ENCODE results near the gene FRMD3. TPM values are rescaled to one million over a fixed set of nuclear protein-coding genes. Genes with fewer than 3 reads are reported as not detected.

Gene FRMD3
- total RNA-seq, 1 donor from 2014 or later: 0.74 TPM

- intact Hi-C loops (cut with micrococcal nuclease): no loop called here
Observed at GRCh38 chr9:83342006-83342405, 196.2 kb downstream of the FRMD3 start.

GRCh38 chr9:83340451-83340850, 197.8 kb downstream of the FRMD3 start:
- intact Hi-C loops (cut with micrococcal nuclease): no loop called here

GRCh38 chr9:83339435-83339834, 198.8 kb downstream of the FRMD3 start:
- intact Hi-C loops (cut with micrococcal nuclease): no loop called here

DNA sequence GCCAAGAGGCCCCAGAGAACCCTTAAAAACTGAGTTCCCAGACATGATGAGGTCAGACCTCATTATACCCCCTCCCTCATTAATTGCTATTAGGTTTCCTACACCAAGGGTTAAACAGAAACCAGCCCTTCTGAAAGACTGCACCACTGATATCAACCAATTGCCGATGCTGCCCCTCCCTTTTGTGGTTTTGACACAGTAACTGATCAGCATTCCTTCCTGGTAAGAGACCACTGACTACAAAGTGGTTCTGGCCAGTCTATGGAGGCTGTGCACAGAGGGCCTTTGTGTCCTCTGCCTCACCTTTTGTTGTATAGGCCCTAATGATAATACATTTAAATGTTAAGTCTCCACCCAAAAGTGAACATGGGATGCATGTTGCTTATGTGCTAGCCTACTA, 201.5 kb downstream of the FRMD3 start:
- intact Hi-C loops (cut with micrococcal nuclease): no loop called here

DNA sequence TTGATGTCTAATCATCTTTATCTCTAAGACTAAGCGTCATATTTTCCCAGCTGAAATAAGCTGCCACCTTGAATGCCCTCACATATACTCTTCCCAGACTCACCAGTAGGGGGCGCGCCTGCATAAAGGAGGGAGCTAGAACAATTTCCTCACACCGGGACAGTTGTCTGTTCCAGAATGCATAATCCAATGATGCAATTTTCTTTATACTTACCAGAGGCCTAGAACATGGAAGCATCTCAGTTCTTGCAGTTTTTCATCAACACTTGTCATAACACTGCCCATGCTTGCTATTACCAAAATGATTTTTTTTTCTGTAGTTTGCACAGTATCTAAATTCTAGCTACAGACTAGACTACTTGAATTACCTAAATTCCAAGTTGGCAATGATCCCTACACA, 203.9 kb downstream of the FRMD3 start:
- intact Hi-C loops (cut with micrococcal nuclease): loop anchor here (1.0 kb wide), 4 partner anchors 210 to 578 kb away; no protein-coding TSS in a partner anchor

- intact Hi-C loops (cut with micrococcal nuclease): no loop called here
Observed at GRCh38 chr9:83330207-83331196, 207.7 kb downstream of the FRMD3 start.

DNA sequence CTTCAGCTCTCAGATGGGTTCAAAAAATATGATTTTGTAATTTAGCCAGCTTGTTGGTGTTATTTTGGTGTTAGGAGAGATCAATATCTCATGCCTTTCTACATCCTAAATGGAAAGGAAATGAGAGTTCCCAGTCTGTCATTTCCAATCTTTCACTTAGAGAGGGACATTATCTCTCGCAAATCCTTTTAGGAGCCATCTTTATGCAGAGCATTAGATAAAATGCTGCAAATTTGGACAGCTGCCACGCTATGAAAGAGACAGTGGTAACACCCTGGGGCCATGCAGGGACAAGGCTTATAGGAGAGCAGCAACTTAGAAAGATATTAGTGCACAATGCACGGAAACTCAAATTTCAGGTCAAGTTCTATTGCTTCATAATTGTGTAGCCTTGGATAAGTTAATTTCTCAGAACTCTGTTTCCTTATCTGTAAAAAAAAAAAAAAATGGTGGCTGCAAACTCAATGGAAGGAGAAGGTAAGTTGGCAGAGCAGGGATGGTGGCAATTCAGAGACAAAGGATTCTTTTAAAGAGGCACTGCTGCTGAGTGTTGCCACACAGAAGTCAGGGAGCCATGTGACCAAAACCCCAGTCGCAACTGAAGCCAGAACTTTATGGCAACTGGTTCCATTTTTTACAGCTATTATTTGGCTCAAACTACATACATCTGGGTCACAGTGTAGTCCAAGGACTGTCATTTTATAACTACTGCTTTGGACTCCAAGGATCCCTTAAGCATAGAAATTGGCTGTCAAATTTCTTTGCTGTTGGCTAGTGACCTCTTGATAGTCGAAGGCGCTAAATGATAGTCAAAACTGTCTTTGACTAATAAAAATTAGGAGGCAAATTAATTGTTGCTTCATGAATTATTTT, 210.2 kb downstream of the FRMD3 start:
- intact Hi-C loops (cut with micrococcal nuclease): no loop called here

DNA sequence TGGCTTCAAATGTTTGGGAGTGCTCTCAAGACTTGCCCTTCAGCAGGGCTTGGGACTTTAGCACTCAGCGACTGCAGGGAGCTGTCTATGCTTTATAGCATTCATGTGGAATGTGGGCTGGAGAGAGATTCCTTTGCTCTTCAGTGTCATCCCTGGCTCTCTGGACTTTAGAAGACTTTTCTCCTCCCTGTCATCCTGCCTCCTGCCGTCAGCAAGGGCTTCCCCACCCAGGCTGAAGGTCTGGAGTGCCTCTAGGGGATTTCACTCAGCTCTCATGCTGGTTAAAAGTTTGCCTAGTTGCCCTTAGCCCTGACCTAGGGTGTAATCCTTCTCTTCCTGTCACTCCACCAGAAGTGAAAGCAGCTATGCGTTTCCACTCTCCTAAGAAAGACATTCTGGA, 210.9 kb downstream of the FRMD3 start:
- intact Hi-C loops (cut with micrococcal nuclease): no loop called here

GRCh38 chr9:83323148-83323547, 215.1 kb downstream of the FRMD3 start:
- intact Hi-C loops (cut with micrococcal nuclease): no loop called here

DNA sequence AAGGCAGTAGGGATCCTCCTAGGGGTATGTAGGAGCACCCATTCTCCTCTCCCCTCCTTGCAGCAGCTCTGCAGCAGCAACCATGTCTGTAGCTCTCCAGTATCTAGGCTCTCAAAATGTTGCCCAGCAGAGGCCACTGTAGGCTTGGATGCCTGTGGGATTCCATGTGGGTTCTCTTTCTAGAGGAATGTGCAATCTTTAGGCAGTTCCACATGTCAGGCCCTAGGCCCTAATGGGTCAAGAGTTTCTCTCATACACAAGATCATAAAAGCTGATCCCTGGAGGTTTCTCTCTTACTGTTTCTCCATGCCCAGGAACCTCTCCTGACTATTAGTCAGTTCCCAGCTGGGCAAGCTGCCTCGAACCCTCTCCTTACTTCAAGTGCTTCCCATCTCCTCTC, 215.8 kb downstream of the FRMD3 start:
- intact Hi-C loops (cut with micrococcal nuclease): no loop called here

GRCh38 chr9:83317244-83317643, 221.0 kb downstream of the FRMD3 start:
- intact Hi-C loops (cut with micrococcal nuclease): no loop called here

DNA sequence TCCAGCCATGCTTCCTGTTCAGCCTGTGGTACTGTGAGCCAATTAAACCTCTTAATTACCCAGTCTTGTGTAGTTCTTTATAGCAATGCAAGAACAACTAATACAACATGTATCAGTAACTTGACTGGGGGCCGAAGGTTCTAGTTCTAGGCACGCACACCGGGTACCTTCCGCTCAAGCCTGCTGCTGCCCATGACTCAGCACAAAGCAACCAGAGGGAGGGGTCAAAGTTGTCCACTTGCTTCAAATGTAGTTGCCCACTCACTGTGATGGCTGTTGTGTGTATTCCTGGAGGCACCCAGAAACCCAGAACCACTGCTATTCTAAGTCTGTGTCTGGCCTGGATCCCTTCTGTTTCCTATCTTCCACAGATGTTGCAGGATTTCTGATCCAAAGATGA, 222.6 kb downstream of the FRMD3 start:
- intact Hi-C loops (cut with micrococcal nuclease): no loop called here

DNA sequence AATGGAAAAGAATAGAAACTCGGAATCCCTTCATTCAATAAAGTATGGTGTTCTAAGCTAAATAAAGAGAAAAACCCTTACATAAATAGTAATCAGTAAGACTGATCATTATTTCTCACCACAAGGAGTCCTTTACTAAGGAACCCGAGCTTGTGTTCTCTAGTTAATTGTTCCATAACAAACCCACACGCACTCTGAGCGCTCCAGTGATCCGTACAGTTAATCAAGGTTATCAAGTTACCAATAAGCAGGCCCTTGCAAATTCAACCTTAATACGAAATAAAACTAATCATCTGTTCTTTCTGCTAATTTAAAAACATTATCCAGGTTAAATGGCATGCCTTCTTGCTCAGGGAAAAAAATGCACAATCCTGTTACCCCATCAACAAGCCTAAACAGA, 224.4 kb downstream of the FRMD3 start:
- intact Hi-C loops (cut with micrococcal nuclease): no loop called here

DNA sequence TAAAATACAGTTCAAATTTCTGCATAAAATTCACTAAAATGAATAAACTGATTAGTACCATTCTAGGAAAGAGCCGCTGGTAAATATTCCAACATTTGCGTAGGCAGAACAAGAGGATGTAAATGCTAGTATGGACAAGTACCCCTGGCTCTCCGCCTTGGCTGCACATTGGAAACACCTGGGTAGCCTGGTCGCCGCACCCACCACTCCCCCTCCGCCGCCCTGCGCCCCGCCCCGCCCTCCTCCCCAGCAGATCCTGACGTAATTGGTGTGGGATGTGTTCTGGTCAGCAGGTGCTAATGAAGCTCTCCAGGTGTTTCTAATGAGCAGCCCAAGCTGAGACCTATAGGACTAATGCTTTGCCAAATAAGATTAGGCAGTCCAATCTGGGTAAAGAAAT, 225.7 kb downstream of the FRMD3 start:
- intact Hi-C loops (cut with micrococcal nuclease): no loop called here

DNA sequence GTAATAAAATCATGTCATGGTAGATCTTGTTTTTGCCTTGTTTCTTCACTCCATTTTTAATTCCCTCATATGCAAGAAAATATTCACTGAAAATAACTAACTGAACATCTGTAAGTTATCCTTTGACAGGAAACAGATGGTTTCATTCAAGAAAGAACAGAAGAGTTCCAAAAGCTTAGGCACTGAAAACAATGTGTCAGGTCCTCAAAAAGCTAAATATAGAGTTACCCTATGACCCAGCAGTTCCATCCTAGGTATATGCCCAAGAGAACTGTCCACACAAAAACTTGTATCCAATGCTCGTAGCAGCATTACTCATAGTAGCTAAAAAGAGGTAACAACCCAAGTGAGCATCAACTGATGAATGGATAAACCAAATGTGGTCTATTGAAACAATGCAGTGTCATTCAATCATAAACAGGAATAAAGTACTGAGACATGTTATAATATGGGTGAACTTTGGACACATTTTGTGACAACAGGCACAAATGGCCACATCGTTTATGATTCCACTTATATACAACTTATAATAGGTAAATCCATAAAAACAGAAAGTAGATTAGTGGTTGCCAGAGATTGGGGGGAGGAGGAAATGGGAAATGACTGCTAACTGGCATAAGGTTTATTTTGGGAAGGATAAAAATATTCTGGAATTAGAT, 231.0 kb downstream of the FRMD3 start:
- intact Hi-C loops (cut with micrococcal nuclease): no loop called here

DNA sequence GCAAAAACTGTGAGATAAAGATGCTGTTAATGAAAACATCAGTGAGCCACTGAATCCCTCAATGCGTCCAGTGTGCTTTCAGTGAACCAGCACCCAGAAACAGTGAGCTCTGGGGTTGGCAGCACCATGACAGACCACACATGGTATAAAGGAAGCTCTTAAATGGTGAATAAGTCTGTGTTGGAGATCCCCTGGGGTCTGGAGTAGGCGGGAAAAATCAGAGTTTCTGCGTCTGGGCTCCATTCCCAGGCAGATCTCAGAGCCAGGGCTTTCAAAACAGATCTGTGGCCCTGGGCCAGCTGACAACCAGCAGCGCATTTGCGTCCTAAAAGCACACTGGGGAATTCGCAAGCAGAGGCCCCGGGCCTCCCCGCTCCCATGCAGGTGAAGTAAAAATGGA, 233.5 kb downstream of the FRMD3 start:
- intact Hi-C loops (cut with micrococcal nuclease): no loop called here

DNA sequence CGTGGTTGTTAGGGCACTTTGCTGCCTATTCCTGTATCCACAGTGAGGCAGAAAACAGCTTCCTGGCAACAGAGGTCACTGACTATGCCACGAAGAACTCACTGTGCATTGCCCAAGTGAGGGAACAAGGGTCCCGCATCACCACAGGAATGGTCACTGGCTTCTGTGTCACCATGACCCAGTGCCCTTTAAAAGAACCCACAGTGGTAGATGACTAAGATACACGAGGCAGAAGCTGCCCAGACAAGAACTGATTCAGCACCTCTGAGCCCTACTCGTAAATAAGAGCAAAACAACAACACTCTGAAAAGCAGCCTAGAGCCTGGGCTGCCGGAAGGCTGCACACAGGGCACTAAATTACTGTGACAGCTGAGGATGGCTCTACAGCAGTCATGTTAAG, 238.6 kb downstream of the FRMD3 start:
- intact Hi-C loops (cut with micrococcal nuclease): no loop called here

DNA sequence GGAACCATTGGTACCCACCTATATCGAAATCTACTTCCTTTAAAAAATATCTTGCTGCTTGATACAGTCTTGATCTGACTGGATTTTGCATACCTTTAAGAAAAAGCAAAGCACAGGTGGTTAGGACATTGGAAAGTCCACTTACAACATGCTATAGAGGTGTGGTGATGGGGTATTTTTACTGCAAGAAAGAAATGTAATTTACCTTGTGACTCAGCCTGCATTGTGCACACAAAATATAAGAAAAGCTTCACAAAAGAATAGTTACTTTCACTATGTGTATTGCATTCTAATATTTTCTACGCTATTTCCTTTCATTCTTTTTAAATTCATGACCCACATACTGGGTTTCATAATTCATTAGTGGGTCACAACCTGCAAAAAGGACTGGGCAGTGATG, 239.1 kb downstream of the FRMD3 start:
- intact Hi-C loops (cut with micrococcal nuclease): no loop called here

DNA sequence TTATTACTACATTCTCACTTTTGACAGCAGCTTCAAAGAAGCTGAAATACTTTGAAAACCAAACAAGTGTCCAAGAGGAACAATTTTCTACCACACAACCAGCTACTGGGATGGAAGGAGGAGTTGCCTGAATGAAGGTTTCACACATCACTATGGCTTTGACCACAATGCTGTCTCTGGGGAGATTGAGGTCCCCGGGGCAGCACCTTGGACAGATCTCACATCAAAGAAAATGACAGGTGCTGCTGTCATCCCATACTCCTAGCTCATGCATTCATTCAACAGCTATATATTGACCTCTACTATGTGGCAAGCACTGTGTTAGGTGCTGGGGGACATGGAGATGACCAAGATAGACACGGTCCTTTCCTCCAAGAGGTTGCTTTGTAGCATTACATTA, 242.1 kb downstream of the FRMD3 start:
- intact Hi-C loops (cut with micrococcal nuclease): no loop called here

GRCh38 chr9:83294816-83295215, 243.4 kb downstream of the FRMD3 start:
- intact Hi-C loops (cut with micrococcal nuclease): no loop called here

DNA sequence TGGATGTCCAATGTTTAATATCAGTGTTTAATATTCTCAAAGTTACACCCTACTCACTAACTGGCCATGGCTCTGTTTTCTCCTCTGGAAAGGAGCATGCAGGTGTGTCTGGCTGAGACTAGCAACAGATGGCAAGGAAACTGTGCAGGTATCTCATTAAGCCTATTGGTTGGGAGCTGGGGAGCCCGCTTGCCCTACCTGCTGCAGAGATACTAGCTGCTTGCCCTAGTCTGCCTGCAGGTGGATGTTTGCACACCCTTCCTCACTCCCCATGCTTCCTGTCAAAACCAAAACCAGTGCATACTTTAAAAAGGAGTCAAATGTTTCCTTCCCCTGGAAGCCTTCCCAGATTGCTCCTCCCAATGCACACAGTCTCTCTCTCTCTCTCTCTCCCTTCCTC, 247.0 kb downstream of the FRMD3 start:
- intact Hi-C loops (cut with micrococcal nuclease): no loop called here

GRCh38 chr9:83290692-83291091, 247.5 kb downstream of the FRMD3 start:
- intact Hi-C loops (cut with micrococcal nuclease): no loop called here
